ENCODE results near the gene SLC26A8.
"Not testable (repeated sequence)": the region's sequence is repeated elsewhere in the genome, so short reads cannot be mapped to it uniquely, and the experiment has no call there.

Gene SLC26A8

DNA sequence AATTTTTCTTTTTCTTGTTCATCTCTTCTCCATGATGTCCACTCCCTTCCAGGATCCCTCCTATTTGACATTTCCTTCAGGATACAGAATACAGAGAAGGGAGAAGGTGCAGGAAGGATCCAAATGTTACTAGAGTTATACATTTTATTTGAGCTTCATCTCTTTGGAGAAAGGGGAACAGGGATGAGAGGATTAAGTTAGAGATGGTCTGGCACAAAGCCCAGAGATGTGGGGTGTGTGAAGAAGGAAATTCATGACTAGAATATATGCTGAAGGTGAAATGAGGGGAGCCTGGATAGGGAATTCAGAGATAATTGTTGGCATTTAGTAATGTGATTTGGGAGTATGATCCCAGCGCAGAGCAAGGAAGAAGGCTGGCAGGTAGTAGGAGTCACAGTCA, 81.1 kb downstream of the SLC26A8 start:
- no peak for DNase-seq (ENCODE audit: low read depth)

DNA sequence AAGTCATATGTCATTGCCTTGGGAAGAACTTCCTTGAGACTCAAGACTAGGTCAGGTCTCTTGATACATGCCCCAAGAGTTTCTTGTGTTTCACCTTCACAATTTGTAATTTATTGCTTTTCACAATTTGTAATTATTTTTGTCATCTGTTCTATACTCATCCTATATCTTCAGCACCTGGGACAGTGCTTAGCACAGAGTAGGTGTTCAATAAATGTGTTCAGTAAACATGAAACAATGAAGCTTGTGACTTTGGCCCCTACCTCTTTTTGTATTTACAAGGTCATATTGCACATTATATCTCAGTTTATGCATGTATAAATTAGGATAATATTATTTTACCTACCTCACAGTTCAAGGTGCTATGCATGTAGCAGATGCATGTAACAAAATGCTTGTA, 82.1 kb downstream of the SLC26A8 start:
- no peak for DNase-seq (ENCODE audit: low read depth)

DNA sequence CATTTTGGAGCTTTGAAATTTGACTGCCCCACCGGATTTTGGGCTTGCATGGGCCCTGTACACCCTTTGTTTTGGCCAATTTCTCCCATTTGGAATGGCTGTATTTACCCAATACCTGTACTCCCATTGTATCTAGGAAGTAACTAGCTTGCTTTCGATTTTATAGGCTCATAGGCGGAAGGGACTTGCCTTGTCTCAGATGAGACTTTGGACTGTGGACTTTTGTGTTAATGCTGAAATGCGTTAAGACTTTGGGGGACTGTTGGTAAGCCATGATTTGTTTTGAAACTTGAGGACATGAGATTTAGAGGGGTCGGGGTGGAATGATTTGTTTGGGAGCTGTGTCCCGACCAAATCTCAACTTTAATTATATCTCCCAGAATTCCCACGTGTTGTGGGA, 83.3 kb downstream of the SLC26A8 start:
- not testable (repeated sequence) for DNase-seq (ENCODE audit: low read depth)

DNA sequence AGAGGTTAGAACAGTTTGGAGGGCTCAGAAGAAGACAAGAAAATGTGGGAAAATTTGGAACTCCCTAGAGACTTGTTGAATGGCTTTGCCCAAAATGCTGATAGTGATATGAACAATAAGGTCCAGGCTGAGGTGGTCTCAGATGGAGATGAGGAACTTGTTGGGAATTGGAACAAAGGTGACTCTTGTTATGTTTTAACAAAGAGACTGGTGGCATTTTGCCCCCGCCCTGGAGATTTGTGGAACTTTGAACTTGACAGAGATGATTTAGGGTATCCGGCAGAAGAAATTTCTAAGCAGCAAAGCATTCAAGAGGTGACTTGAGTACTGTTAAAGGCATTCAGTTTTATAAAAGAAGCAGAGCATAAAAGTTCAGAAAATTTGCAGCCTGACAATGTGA, 84.4 kb downstream of the SLC26A8 start:
- DNase-seq (ENCODE audit: low read depth) = not testable (repeated sequence)

DNA sequence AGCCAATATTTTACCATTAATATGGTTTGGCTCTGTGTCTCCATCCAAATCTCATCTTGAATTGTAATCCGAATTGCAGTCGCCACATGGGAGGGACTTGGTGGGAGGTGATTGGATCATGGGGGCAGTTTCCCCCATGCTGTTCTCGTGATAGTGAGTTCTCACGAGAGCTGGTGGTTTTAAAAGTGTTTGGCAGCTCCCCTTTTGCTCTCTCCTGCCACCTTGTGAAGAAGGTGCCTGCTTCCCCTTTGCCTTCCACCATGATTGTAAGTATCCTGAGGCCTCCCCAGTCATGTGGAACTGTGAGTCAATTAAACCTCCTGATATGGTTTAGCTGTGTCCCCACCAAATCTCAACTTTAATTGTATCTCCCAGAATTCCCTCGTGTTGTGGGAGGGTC, 85.2 kb downstream of the SLC26A8 start:
- DNase-seq (ENCODE audit: low read depth) = not testable (repeated sequence)

GRCh38 chr6:35936681-35937359, 87.6 kb downstream of the SLC26A8 start:
- no peak for DNase-seq (ENCODE audit: low read depth)

GRCh38 chr6:35935469-35935868, 89.0 kb downstream of the SLC26A8 start:
- DNase-seq (ENCODE audit: low read depth) = no peak

GRCh38 chr6:35933844-35934243, 90.6 kb downstream of the SLC26A8 start:
- no peak for DNase-seq (ENCODE audit: low read depth)

- not testable (repeated sequence) for DNase-seq (ENCODE audit: low read depth)
These were observed 92.6 kb downstream of the SLC26A8 start for GRCh38 chr6:35931873-35932272.

DNA sequence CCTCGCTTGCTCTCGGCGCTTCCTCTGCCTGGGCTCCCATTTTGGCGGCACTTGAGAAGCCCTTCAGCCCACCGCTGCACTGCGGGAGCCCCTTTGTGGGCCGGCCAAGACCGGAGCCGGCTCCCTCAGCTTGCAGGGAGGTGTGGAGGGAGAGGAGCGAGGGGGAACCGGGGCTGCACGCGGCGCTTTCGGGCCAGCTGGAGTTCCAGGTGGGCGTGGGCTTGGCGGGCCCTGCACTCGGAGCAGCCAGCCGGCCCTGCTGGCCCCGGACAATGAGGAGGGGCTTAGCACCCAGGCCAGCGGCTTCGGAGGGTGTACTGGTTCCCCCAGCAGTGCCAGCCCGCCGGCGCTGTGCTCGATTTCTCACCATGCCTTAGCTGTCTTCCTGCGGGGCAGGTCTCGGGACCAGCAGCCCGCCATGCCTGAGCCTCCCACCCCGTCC, 93.3 kb downstream of the SLC26A8 start:
- DNase-seq (ENCODE audit: low read depth) = no peak

DNA sequence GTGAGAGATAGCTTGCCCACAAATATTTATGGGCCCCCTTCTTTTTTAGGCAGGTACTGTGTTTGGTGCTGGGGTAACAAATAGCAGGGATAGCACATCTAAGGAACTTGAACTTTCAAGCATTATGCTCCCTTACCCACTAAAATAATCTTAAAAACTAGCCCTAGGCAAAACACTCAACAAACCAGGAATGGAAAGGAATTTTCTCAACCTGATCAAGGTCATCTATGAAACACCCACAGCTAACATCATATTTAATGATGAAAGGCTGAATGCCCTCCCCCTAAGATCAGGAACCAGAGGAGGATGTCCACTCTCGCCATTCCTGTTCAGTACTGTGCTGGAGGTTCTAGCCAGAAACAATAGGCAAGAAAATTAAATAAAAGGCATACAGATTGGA, 94.8 kb downstream of the SLC26A8 start:
- no peak for DNase-seq (ENCODE audit: low read depth)

- no peak for DNase-seq (ENCODE audit: low read depth)
These were observed 97.8 kb downstream of the SLC26A8 start for GRCh38 chr6:35926509-35927215.

DNA sequence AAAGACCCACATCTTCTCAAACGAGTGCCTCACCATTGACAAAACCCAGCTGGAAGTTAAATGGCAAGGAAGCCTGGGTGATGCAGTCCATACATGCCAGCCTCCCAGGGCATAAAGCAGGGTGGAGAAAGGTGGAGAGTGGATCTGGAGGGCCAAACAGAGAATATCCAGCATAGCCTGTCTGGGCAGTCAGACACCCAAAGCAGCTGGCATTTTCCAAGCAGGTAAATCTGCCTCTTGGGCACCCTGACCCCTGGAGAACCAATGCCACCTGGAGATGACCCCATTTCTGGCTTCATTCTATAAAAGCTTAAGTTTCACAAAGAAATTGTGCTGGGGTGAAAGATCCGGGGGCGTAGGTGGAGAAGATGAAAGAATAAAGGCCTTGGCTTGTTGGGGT, 98.5 kb downstream of the SLC26A8 start:
- no peak for DNase-seq (ENCODE audit: low read depth)

DNA sequence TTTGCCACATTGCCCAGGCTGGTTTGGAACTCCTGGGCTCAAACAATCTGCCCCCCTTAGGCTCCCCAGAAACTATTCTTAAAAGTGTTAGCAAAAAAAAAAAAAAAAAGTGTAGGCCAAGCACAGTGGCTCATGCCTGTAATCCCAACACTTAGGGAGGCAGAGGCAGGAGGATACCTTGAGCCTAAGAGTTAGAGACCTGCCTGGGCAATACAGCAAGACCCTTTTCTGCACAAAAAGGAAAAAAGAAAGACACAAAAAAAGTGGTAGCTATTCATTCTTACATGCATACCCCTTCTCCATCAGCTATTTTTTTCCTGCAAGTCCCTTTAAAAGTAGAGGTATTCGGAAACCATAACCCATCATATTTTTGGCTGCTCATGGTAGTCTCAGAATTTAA, 100.3 kb downstream of the SLC26A8 start:
- DNase-seq (ENCODE audit: low read depth) = no peak

GRCh38 chr6:35922139-35922554, 102.3 kb downstream of the SLC26A8 start:
- no peak for DNase-seq (ENCODE audit: low read depth)

DNA sequence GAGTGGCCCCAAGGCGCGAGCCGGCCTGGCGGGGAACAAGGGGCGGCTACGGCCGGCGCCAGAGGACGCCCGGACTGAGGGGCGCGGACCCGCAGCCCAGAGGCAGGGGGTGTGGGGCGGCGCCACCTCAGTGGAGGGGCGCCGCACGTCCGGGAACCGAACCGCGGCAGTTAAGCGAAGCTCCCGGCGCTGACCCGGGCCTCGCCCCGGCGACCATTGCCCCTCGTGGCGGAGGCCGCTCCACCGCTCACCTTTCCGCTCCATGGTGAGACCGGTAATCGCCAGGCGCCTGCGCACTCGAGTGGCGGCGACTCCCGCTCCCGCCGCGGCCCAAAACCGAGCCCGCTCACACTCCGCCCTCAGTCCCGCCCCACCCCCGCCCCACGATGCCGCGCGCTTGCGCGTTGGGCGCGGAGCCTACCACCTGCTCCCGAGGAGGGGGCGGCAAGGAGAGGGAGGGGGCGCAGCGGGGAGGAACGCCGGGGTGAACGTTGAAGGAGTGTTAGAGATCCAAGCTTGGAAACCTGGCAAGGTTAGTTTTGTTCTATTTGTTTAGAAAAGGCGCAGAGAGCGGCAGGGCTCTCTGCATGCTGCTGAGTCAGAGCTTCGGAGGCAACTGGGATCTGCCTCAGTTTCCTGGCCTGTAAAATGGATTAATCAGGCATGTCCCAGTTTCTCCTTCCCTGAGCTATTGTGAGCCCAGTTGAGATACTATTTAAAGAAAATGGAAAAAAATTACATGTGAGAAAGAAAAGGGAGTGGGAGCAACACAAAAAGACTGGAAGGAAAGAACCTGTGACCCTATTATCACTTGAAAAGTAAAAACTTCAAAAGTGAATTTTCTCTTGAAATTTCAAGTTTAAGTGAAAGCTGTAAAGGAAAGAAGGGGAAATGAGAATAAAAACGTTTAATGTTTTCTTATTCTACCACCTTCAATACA, 103.4 kb downstream of the SLC26A8 start, which contains the start of gene SRPK1:
SRPK1 (minus strand) TSS at position 306 of the 940 bp plus-strand sequence; CDS start at position 264, 42 bp downstream.
- peak; percentile 76 for DNase-seq (ENCODE audit: low read depth)

GRCh38 chr6:35919827-35920751, 104.4 kb downstream of the SLC26A8 start:
- peak; percentile 43 for DNase-seq (ENCODE audit: low read depth)

DNA sequence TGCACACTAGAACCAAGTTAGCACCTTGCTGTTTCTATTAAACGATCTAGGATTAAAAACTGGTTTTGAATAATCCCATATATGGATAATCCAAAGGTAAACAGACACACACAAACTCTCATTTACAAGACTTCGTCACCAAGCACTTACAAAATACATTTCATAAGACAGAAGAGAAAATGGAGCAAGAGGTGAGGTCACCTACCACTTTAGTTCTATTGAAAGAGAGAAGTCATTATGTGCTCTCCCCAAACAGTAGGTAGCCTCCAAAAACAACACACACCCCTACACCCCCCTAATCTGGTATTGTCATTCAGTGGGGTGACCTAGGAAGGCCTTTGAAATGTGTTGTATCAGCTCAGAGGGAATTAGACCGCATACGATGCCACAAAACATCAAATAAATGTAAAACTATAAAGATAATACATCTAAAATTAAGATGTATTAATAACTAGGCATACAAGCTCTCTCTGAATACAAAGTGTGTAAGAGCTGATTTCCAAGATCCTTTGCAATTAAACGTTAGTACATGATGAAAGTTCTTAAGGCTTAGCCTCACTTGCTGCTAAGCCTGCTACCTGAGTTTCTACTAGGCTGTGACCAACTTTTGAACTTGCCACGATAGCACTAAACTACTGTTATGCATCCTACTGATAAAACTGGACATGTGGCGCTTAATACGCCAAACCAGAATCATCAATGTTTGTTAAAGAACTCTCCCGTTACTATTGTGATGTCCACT, 105.2 kb downstream of the SLC26A8 start:
- no peak for DNase-seq (ENCODE audit: low read depth)

DNA sequence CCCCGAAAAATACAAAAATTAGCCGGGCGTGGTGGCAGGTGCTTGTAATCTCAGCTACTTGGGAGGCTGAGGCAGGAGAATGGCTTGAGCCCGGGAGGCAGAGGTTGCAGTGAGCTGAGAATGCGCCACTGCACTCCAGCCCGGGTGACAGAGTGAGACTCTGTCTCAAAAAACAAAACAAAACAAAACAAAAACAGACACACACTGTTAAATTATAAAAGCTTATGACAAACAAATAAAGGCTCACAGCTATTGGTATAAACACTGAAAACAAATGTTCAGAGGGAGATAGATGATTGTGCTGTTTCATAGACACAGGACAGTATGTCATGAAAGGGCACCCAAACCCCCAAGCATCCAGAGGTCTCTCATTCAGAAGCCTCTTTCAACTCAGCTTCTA, 107.5 kb downstream of the SLC26A8 start:
- not testable (repeated sequence) for DNase-seq (ENCODE audit: low read depth)

GRCh38 chr6:35916056-35916455, 108.4 kb downstream of the SLC26A8 start:
- no peak for DNase-seq (ENCODE audit: low read depth)

GRCh38 chr6:35914536-35914935, 109.9 kb downstream of the SLC26A8 start:
- DNase-seq (ENCODE audit: low read depth) = no peak
